Cardiac septum (tissue), 1 donor: Measurements from ENCODE around the gene CHGA. TPM values are rescaled to one million over a fixed set of nuclear protein-coding genes. Genes with fewer than 3 reads are reported as not detected.
A peak's percentile ranks its signal among the peaks of the same experiment; 100 is the strongest.

Experiments used
- DNase-seq: peaks from one replicate; pipeline ENCODE4 v3.0.0-alpha.2; 2020; ENCODE audit warnings: low spot score
- intact Hi-C: fragments of 100-400 bp; cut with DNase I; formaldehyde crosslinking; loops from one replicate; pipeline ENCODE4 v1.14.0; 2022
- total RNA-seq: library from RNA; stranded (reverse); fragmentation: NEBNext Ultra II Directional; extraction: Animal tissue kit (Norgen Biotek cat#: 25700); gene quantifications from one replicate; pipeline ENCODE4 v1.2.1, GENCODE V29; 2021
- donor health status: DM: no; HTN: no; CAD: no.

CHGA gene
- total RNA-seq, 1 donor from 2014 or later: not detected

DNA sequence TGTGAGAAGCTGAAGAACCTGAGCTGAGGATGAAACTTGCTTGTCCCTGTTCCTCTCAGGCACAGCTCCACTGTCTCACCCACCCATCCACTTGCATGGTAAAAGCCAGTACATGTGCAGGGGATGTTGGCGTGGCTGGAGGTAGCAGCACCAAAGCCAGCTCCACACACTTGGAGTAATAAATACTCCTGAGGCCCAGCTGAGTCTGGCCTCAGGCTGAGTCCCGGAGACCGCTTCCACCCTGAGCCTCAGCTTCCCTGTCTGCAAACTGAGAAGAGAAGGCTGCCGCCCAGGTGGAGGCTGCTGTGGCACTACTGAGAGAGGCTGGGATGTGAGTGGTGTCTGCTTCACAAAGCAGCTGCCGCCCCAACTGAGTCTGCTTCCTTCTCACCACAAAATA, 19.2 kb downstream of the CHGA start:
- intact Hi-C loops: no loop called here
- no peak for DNase-seq

DNA sequence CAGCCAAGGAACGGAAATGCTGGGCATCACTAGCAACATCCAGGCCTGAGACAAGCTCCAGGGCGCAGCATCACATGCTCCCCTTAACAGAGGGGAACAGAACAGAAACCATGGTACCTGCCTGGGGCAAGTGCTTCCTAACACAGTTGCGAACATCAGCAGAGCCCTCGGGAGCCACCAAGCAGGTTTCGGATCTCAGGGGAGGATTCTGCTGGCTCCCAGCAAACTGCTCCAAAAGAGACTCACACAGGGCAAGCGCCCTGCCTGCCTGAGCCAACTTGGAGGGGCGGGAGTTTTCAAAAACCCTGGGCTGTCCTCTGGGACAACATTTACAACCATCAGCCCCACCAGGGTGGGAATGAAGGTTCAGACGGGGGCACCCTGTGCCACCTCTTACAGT, 19.6 kb downstream of the CHGA start:
- DNase-seq: no peak
- intact Hi-C loops: no loop called here

DNA sequence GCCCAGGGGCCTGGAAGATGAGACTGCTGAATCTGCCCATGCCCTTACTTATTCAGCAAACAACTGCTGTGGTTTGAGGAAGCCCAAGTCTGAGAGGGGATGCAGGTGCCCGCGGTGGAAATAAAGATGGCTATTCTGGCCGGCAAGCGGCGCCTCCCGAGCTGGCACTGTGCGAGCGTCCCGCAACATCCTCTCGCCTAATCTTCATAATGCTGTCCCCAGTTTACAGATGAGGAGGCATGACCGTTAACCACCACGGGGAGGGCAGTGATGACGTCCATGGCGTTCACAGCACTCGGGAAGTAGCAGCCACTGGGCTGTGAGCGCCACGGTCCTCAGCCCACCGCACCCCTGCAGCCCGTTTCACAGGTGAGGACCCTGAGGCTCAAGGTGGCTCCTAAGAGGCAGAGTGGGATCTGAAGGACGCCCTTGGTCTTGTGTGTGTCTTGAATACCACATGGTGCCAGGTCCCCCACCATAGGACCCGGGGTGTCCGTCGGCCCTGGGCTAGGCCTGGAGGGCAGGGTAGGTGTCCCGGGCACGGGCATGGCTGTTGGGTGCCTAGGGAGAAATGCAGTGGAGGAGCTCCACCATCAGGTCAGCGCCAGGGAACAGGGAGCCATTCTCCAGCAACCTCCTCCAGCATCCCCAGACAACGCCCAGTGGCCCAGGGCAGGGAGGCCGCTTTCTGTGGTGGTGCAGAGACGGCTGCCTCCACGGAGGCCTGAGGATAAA, 20.2 kb downstream of the CHGA start:
- no peak for DNase-seq
- intact Hi-C loops: no loop called here

DNA sequence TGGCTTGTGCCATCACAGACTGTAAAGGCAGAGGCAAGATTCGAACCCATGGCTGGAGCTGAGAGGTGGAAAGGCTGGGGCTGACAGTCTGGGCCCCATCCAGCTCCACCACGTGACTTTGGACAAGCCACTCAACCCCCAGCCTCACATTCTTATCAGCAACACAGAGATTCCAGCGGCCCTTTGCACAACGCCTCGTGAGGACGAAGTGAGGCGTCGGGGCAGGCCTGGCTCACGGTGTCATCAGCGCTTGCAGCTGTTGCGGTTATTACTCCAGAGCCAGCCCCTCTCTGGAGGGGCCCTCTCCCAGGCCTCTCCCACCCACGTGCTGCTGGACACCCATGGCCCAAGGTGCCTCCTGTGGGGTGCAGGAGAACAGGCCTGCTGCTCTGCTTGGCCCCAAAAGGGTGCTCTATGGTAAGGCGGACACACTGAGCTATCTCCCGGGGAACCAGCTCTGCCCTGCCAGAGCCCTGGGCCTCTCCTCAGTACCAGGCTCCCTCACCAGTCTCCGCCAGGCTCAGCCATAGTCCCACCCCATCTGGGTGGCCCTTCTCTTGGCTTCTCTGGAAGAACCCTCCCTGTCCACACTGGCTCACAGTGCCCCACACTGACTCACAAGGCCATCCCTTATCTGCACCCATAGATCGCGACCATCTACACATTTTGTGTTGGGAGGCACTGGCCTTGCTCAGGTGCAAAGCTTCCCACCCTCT, 21.1 kb downstream of the CHGA start:
- no peak for DNase-seq
- intact Hi-C loops: no loop called here

DNA sequence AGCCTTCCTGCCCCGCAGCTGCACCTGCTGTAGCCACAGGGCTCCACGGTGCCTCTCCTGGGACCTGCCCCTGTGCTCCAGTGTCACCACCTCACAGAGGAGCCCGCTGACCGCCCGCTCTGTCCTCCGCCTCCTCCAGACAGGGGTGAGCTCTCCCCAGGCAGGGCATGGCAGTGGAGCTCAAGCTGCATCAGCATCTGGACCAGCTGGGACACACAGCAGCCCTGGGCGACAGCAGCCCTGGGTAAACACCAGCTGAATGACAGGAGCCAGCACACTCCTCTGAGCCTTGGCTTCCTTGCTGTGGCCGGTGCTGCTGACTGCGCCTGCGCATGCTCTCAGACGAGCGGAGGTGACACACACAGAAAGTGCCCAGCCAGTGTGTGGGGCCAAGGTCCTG, 22.0 kb downstream of the CHGA start:
- no peak for DNase-seq
- intact Hi-C loops: no loop called here

DNA sequence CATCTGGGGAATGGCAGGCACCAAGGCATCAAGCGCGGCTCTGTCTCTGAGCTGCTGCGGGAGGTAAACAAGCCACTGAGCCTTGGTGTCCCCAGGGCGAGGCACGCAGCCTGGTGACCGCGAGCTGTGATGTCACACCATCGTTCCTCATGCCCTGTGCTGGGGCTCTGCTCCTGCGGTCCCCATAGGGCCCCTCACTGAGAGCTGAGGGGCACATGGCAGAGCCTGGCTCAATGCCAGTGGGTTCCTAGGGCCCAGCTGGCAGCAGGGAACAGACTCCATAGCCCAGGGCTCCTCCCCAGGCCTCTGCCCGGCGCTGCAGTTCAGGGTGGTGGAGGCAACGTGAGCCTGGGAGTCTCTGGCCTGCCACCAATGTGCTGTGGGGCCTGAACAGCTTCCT, 22.6 kb downstream of the CHGA start:
- intact Hi-C loops: no loop called here
- DNase-seq: no peak

DNA sequence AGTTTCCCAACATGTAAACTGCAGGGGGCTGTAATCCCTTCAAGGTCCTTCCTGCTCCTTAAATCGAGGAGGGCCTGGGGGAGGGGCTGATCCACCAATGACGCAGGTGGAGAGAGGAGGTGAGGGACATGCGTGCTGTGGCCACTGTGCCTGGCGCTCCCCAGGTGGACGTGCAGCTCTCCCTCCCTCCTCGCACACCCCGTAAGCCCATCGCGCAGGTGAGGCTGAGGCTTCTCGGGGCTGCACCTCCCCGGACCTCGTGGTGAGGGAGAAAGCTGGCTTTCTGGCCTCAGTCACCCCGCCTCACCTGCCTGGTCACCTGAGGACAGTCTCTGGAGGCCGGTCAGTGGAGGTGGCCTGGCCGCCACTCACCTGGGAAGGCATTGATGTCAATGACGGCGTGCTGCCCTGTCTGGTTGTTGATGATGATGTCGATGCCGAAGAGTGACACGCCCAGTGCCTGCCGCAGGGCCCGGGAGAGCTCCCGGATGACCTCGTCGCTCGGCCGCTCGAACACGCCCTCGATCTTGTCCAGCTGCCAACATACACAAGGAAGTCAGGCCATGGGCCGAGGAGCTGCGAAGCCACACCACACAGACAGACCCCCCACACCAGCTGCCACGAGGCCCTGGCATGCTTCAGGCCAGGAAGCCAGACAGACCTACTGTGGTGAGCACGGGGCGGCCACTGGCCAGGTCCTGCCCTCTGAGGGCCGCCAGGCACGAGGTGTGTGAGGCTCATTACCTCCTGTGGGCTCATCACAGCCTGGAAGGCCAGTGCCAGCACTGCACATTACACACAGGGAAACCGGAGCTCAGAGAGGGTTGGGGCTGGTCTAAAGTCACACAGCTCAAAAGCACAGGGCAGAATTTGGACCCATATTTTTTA, 23.3 kb downstream of the CHGA start:
- intact Hi-C loops: no loop called here

DNA sequence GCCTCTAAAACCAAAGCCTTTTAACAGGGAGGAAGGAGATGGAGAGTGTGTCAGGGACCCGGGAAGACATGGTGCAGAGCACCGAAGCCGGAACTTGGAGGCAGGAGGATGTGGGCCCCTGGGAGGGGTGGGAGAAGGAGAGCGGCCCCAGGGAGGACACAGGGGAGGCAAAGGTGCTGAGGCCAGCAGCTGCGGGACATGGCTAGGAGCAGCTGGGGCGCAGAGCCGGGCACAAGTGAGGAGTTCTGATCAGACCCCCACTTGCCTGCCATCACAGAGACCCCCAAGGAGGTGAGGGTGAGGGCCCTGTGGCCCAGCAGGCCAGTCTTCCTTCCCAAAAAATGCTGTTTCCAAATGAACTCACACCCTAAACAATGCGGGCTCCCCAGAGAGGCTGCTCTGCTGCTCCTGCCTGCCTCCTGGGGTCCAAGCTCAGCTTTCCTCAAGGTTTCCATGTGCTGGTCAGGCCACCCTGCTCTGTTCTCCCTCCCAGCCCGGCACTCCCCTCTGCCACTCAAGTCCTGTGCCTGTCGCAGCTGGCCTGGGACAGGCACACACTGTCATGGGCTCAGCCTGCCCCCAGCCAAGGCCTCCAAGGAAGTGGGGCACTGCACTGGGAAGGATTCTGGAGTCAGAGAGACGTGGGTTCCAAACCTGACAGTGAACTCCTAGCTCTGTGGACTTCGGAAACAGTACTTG, 24.0 kb downstream of the CHGA start:
- no peak for DNase-seq
- intact Hi-C loops: no loop called here

More for the DNA sequence above, 23.3 kb downstream of the CHGA start:
- no peak for DNase-seq

DNA sequence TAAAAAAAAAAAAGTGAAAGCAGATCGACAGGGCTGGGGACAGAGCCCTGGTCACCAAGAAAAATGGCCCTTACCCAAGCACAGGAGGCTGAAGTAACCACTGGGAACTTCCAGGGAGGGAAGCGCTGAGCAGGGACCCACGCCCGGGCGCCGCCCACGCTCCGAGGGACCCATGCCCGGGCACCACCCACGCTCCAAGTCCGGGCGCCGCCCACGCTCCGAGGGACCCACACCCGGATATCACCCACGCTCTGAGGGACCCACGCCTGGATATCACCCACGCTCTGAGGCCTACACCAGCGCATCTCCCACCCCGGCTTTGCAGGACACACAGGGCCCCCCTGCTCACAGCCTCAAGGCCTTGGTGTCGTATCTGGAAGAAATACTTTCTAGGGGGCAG, 25.7 kb downstream of the CHGA start:
- DNase-seq: no peak

DNA sequence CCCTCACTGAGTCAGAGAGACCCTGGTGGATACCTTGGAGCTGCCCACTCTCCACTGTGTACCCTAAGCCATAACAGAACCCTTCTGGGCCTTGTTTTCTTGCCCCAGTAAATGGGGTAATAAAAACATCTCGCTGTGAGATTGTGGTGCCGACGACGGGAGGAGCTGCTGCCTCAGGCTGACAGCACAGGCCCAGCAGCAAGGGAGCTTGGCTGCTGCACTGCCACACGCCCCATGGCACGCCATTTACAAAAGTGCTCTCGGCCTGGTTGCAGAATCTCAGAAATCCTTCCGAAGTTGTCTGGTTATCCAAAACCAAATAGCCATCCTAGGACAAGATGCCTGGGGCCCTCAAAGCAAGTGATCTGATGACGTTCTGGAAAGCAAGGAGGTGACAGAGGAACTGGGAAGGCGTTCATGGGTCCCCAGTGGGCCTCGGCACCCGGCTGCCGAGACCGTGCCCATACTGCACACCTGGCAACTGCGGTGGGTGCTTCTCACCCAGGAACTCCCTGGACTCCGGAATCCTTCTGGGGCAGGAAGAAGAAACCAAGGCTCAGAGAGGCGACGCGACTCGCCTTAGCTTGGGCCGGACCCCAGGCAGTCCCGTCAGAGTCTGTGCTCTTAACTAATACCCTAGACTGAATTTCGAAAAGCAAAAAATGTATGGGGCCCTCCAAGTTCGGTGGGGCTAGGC, 26.7 kb downstream of the CHGA start:
- no peak for DNase-seq

More for the DNA sequence above, 25.7 kb downstream of the CHGA start:
- intact Hi-C loops: no loop called here

DNA sequence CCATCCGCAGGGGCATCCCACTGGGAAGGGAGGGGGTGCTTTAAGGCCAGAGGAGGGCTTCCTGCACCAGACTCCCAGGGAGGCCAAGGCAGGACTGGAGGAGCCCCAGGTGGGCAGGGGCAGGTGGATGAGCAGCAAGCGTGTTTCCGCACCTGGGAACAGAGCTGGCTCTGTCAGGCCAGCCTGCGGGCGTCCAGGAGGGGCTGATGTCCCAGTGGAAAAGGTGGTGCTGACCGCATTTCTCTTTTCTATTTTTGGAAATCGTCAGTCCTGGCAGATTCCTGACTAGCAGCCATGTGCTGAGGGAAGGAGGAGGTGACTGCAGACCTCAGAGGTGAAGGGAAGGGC, 27.2 kb downstream of the CHGA start:
- no peak for DNase-seq
- intact Hi-C loops: no loop called here

More for the DNA sequence above, 26.7 kb downstream of the CHGA start:
- intact Hi-C loops: no loop called here

DNA sequence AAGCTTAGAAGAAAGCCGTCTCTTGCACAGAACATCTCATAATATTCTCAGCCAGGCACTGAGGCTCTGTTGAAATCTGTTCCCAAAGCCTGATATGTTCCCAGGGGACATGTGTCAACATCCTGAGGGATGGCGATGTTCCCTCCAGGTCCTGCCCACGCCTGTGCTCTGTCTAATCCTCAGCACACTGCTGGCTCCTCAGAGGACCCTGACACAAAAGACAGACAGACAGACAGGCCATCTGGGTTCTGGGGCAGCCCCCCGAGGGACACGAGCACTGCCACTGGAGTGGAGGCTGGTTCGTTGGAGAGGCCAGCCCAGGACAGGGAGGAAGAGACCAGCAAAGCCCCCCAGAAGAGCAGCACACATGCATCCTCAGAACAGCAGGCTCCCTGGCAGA, 27.8 kb downstream of the CHGA start:
- DNase-seq: no peak
- intact Hi-C loops: no loop called here

DNA sequence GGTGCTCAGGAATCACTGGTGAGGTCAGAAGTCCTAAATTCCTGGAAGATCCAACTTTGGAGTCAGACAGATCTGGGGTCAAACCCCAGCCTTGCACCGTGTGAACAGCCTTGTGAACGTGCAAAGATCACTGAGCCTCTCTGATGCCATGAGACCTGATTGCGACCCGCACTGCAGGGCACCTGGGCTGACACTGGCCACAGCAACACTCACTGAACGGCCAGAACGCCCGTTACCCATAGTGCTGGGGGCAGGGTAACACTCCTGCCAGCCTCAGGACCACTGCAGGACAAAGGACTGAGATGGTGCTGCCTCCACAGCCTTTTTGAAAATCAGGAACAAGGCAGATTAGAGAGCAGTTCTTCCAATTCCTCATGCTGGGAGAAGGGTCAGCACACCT, 28.3 kb downstream of the CHGA start:
- intact Hi-C loops: no loop called here

DNA sequence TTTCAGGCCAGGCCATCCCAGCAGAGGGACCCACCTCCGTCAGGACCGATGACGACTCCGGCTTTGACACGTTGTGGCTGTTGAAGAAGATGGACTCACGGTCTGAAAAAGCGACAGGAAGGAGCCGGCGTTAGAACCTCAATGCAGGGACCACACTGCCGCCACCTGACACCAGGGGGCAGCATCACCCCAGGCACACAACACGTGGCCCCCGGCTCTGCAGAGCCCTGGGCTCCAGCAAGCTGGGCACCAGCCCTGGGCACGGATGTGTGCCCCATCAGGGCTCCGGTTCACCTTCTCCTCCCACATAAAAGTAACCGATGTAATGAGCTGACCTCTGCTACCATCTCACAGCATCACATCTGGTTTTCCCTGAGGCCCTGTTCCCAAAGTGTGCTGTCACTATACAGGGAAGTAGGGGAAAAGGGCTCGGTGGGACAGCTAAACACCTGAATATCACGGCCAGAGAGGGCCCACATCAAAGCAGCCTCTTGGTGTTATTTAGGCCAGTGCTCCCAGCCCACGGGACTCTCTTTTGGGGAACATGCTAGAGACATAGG, 29.0 kb downstream of the CHGA start:
- peak; percentile 85 for DNase-seq
- intact Hi-C loops: loop anchor here (2.0 kb wide), 1 partner anchor 187 kb away; no protein-coding TSS in a partner anchor

More for the DNA sequence above, 28.3 kb downstream of the CHGA start:
- no peak for DNase-seq

DNA sequence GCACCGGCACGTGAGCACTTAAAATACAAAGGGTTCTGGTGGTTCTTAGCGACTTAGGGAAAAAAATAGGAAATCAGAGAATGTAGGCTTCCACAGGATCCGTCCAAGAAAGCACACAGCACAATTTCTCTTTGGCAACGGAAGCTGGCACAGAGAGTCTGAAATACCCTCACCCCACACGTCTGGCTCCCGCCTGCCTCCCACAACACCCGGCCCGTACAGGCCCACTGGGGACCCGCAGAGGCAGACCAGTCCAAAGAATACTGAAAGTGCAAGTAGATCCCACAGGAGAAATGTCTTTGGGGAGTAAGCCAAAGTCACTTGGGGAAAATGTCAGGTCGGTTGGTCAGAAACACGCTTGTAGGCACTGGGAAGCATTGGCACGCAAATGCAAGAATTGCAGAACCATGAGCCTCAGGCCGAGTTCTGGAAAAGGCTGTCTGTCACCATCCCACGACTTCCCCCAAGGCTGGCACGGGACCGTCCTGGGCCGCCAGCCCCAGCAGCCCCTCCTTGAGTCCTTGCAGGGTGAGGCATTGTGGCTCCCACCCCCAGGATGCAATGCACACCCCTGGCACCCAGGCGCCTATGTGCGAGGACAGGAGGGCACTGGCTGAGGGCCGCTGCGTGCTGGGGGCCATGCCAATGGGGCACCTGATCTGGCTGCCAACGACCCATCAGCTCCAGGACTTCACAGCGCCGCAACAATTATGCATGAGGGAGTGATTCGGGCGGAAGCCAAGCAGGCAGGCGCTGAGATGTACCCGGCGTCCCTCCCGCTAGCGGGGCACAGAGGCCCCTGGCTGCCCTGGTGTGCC, 29.7 kb downstream of the CHGA start:
- intact Hi-C loops: loop anchor here (2.0 kb wide), 1 partner anchor 186 kb away; no protein-coding TSS in a partner anchor

DNA sequence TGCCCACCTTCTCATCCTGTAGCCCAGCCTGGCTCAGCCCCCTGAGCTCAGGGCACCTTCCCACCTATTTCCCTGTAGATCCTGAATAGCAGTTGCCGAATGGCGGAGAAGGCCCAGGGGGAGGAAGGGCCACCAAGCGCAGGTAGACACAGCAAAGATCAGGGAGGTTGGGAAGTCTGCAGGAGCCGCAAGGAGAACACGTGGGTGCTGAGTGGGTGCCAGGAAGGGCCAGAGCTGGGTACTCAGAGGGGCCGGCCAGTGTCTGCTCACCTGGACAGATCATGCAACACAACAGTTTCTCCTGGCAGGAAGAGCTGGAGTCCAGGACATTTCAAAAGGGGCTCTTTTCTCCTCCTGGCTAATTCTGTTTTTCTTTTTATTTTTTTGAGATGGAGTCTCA, 30.6 kb downstream of the CHGA start:
- intact Hi-C loops: loop anchor here (2.0 kb wide), 1 partner anchor 185 kb away; no protein-coding TSS in a partner anchor
- DNase-seq: no peak

More for the DNA sequence above, 29.7 kb downstream of the CHGA start:
- no peak for DNase-seq

DNA sequence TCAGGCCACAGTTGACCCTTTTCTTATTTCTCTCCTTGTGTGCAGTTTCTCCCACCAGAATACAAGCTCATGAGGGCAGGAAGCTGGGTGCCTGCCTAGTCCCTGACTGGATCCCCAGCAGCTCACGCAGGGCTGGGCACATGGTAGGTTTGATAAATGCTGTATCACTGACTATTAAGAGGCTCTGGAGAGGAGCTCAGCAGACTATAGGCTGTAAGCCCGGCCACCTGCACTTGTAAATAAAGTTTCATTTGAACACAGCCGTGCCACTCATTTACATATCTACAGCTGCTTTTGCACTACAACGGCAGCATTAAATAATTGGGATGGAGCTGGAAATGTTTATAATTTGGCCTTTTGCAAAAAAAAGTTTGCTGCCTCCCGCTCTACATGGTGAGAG, 32.0 kb downstream of the CHGA start:
- intact Hi-C loops: no loop called here

DNA sequence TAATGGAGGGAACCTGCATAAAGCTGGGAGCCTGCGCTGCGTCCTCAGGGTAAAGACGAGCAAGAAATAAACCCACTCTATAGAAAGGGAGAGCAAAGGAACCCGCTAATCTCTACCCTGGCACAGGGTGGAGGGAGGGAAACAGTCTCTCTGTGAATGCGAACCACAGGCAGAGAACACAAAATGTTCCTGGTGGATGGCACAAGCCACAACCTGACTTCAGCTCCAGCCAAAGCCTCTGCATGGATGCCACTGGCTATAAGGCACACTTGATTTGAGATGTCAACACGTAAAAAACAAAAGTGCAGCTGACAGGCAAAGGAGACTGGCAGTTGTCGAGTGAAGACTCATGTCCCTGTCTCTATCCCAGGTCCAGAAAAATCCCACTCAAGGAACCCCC, 32.4 kb downstream of the CHGA start:
- intact Hi-C loops: no loop called here
- DNase-seq: no peak

More for the DNA sequence above, 32.0 kb downstream of the CHGA start:
- no peak for DNase-seq
